ENCODE data around the gene PHTF2.
A peak's percentile ranks its signal among the peaks of the same experiment; 100 is the strongest.

PHTF2 gene

DNA sequence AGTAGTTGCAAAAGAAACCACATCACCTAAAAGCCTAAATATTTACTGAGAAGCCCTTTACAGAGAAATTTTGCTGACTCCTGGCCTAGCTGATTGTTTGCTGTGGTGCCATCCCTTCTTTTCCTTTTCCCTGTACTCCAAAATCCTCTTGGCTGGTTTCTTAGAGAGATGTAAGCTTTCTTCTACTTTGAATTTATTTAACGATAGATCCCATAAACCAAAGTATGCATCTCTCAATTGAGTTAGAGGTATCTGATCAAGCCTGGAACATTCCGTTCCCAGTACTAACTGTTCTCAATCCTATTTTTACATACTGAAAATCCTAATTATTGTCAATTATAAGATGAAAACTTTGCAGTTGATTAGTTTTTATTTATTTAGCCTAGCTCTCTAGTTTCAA, 6.6 kb upstream of the PHTF2 start:
- FAIRE-seq, result no peak

DNA sequence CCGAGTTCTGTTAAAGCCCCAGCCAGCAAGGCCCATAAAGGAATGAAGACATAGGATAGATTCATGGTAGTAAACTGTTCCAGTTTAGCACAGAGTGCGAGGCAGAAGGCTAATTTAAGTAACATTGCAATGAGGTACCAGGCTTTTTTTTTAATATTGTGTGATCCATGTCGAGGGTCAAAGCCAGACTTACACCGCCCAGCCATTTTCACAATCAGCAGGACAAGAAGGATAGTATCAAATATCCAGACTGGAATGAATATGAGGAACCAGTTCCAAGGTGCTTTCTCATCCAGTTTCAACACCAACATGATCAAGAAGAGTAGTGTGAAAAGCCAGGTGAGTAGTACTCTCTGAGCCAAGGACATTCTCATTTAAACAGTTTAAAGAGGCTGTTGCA, 4.6 kb upstream of the PHTF2 start:
- no peak for FAIRE-seq
- no peak for DNase-seq (ENCODE audit: low spot score)

More for the DNA sequence above, 6.6 kb upstream of the PHTF2 start:
- no peak for DNase-seq (ENCODE audit: low spot score)

- DNase-seq (ENCODE audit: low spot score) (no peak), FAIRE-seq (no peak)
Observed at GRCh38 chr7:77796109-77796508, 2.5 kb upstream of the PHTF2 start.

- no peak for DNase-seq (ENCODE audit: low spot score)
- FAIRE-seq, result no peak
Observed at GRCh38 chr7:77796960-77797359, 1.6 kb upstream of the PHTF2 start.

GRCh38 chr7:77797734-77798393, 709 bp upstream of the PHTF2 start:
- FAIRE-seq (no peak), DNase-seq (ENCODE audit: low spot score) (no peak)

DNA sequence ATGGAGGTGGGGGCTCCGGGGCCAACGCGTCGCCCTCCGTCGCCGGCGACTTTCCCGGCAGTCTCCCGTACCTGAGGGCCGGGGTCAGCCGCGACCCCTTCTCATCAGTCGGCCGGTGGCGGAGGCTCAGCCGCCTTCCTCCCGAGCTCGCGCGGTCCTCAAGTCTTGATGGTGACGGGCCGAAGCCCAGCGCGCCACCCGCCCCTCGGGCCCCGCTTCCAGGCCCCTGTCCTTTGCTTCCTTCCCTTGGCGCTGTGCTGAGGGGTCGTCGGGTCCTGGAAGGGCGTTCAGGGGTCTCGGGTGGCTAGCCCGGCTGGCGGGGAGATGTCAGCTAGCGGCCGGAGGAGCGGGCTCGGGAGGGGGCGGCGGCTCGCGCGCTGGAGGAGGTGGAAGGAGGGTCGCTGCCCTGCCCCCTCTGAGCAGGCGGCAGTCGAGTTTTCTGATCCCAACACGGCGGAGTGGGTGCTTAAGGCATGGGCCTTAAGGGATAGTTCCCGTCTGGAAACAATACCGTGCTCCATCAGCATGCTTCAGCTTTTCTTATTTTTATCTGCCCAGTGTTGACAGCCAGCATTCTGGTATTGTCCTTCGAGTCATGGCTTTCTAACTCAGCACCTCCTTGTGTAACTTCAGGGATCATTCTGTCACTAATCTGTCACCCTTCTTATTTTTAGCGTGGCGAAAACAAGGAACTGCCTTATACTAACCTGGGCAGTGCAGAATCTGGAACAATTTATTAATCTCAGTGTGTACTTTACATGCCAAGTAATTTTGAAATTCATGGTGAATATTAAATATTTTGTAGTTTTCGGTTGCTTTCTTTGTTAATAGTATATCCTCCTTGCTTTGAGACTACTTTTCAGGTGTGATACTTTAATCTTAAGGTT, 748 bp downstream of the PHTF2 start:
- no peak for FAIRE-seq
- peak; percentile 28 for DNase-seq (ENCODE audit: low spot score)

DNA sequence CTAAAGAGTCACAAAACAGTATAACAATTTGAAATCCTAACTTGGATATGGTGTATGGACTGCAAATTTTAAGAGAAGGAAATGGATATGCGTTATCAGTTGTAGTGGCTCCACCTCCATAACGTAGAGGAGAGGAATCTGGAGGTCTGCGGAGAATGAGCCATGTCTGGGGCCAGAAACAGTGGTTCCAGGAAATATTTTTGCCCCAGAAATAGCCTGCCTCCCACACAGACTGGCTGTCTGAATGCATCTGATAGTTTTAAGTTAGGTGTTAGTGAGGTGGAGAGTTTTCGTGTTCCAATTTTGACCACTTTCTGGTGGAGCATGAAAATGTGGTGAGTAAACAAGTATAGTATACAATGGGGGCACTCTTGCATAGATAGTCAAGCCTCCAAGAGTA, 1.6 kb downstream of the PHTF2 start:
- DNase-seq (ENCODE audit: low spot score) (no peak), FAIRE-seq (no peak)

DNA sequence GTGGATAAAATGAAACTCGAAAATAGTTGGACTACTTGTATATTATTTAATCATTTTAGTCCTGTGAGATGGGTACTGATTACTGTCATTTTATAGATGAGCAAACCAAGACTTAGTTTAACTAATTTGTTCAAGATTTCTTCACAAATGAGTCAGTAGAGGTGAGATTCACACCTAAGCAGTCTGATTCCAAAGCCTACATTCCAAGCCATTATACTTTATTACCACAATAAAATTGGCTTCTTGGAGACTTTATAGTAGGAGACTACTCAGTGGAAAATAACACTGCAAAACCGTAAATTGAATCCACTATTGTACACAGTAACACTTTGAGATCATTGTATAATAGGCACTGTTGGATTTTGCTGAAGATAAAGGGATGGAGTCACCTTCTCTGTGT, 2.2 kb downstream of the PHTF2 start:
- DNase-seq (ENCODE audit: low spot score), result no peak
- no peak for FAIRE-seq

DNA sequence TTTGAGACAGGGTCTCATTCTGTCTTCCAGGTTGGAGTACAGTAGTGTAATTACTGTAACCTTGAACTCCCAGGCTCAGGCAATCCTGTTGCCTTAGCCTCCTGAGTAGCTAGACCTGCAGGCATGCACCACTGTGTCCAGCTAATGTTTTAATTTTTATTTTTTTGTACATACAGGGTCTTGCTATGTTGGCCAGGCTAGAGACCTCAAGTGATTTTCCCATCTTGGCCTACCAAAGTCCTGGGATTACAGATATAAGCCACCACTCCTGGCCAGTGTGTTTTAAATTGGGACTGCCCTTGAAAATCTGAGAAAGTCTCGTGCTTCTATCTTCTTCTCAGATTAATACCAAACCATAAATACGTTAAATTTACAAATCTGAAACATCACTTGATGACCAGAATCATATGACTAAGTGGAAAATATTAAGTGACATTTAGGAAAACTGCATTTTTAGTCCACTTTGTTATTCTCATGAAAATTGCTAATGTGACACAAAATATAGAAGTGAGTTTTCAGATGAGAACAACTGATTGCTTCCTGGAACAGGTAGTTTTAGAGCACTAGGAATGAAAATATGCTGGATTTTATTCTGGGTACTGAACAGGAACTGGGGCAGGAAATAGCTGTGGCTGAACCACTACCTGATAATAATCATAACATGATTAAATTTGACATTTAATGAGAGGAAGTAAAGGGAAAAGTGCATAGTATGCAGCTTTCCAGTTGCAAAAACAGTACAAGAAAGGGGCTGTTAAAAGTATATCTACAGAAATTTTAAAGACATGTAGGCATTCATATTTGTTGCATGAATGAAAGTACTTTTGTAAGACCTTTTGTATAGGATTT, 4.2 kb downstream of the PHTF2 start:
- FAIRE-seq (no peak), DNase-seq (ENCODE audit: low spot score) (no peak)

- no peak for FAIRE-seq
Observed at GRCh38 chr7:77806425-77806824, 7.9 kb downstream of the PHTF2 start.

DNA sequence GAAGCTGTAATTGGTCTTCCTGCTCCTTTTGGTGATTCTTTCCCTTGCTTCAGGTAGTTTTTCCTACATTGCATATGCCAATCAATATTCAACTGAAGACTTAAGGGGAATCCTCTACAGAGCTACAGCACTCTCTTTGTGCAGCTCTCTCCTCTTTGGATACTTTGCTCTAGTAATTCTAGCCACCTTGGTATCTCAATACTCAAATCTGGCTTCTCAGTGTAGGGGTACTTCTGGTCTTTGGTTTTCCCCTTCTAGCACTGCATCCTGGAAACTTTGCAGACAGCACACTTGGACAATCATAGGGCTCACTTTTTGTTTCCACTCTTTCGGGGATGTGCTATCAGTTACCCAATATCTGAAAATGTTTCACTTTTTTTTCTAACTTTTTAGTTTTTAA, 9.9 kb downstream of the PHTF2 start:
- no peak for FAIRE-seq

More at GRCh38 chr7:77806425-77806824, 7.9 kb downstream of the PHTF2 start:
- DNase-seq (ENCODE audit: low spot score), result no peak

DNA sequence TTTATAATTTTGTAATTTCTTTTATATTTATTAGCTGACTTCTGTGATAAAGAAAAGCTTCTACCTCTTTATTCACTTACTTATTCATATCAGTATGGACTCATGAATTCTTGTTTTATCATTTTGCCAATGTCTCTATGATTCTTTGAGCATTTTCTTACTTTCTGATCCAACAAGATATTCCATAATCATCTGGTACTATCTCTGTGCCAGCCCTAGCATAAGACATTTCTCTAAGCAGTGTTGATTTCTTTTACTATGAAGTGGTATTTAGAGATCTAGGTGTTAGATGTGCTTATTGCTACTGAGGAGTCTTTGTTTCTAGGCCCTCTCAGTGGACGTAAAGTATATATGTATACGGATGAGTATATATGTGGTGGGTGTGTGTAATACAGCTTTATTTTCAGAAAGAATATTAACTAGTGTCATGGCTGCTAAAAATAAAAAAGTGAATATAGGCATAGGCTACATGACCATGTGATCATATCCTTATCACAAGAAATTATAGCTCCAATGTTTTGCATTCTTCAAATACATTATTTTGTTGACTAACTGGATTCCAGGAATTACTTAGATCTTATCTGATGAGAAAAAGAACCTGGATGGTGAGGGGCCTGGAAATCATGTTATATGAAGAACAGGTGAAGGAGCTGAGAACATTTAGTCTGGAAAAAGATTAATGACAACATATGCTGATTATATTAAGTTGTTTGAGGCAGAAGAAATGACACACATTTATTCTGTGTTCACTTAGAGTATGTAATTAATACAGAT, 13.1 kb downstream of the PHTF2 start:
- FAIRE-seq (no peak), DNase-seq (ENCODE audit: low spot score) (no peak)

More for the DNA sequence above, 9.9 kb downstream of the PHTF2 start:
- DNase-seq (ENCODE audit: low spot score), result no peak

DNA sequence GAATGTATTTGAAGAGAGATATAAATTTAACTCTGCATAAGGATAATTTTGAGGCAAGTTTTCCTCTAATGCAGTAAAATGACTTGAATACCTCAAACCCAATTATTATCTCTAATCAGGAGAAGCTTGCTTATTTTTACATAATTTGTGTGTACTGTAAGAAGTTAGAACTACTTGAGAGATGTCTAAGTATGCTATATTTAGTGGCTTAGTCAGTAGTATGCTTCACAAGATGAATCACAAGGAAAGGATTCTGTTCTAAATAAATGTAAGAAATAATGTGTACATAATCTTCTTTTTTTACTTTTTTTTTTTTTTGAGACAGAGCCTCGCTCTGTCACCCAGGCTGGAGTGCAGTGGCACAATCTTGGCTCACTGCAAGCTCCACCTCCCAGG, 13.7 kb downstream of the PHTF2 start:
- DNase-seq (ENCODE audit: low spot score) (no peak), FAIRE-seq (peak; percentile 39)

- DNase-seq (ENCODE audit: low spot score) (no peak), FAIRE-seq (no peak)
Observed at GRCh38 chr7:77813180-77813579, 14.6 kb downstream of the PHTF2 start.

- FAIRE-seq, result no peak
- no peak for DNase-seq (ENCODE audit: low spot score)
Observed at GRCh38 chr7:77819021-77819420, 20.4 kb downstream of the PHTF2 start.

GRCh38 chr7:77820967-77821366, 22.4 kb downstream of the PHTF2 start:
- no peak for DNase-seq (ENCODE audit: low spot score)
- FAIRE-seq, result no peak

- no peak for FAIRE-seq
- DNase-seq (ENCODE audit: low spot score), result no peak
Observed at GRCh38 chr7:77822269-77822668, 23.7 kb downstream of the PHTF2 start.

- no peak for FAIRE-seq
- no peak for DNase-seq (ENCODE audit: low spot score)
Observed at GRCh38 chr7:77823787-77824186, 25.2 kb downstream of the PHTF2 start.

DNA sequence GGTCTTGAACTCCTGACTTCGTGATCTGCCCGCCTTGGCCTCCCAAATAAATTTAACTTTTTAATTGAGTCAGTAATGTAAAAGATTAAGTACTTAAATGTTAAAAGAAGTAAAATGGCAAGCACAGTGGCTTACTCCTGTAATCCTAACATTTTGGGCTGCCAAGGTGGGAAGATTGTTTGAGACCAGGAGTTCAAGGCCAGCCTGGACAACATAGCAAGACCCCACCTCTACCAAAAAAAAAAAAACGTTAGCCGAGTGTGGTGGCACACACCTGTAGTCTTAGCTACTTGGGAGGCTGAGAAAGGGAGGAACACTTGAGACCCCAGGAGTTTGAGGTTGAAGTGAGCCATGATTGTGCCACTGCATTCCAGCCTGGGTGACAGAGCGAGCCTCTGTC, 26.1 kb downstream of the PHTF2 start:
- FAIRE-seq, result no peak

GRCh38 chr7:77825131-77825530, 26.6 kb downstream of the PHTF2 start:
- FAIRE-seq (no peak), DNase-seq (ENCODE audit: low spot score) (no peak)

More for the DNA sequence above, 26.1 kb downstream of the PHTF2 start:
- no peak for DNase-seq (ENCODE audit: low spot score)

DNA sequence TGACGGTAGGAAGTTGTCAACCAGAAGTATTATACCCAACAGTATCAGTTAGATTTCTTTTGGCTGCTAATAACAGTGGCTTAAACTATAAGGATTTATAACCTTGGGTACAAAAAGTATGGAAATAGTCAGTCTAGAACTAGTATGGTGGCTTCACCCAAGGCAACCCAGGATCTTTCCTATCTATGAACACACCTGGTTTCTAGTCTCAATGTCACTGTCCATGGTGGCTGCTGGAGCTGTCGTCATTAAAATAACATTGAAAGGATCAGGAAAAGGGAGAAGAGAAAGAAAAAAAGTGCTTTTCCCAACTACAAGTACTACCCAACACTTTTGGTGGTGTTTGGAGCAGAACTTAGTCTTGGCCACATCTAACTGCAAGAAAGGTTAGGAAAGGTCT, 27.7 kb downstream of the PHTF2 start:
- no peak for FAIRE-seq
- DNase-seq (ENCODE audit: low spot score), result no peak
